ENCODE data around the gene PLCG2.
"Not testable (repeated sequence)": the region's sequence is repeated elsewhere in the genome, so short reads cannot be mapped to it uniquely, and the experiment has no call there.

The PLCG2 gene

GRCh38 chr16:81912395-81912794 lies 133.3 kb downstream of the PLCG2 start:
- DNase-seq (ENCODE audit: low read depth), result no peak

- DNase-seq (ENCODE audit: low read depth), result no peak
These were observed 134.1 kb downstream of the PLCG2 start for GRCh38 chr16:81913222-81913621.

GRCh38 chr16:81917375-81917774 lies 138.3 kb downstream of the PLCG2 start:
- DNase-seq (ENCODE audit: low read depth), result no peak

- DNase-seq (ENCODE audit: low read depth), result no peak
These were observed 139.8 kb downstream of the PLCG2 start for GRCh38 chr16:81918927-81919326.

- DNase-seq (ENCODE audit: low read depth), result no peak
These were observed 141.4 kb downstream of the PLCG2 start for GRCh38 chr16:81920498-81920897.

- DNase-seq (ENCODE audit: low read depth), result no peak
These were observed 142.2 kb downstream of the PLCG2 start for GRCh38 chr16:81921085-81921814.

GRCh38 chr16:81921843-81922584 lies 142.9 kb downstream of the PLCG2 start:
- no peak for DNase-seq (ENCODE audit: low read depth)

- DNase-seq (ENCODE audit: low read depth), result no peak
These were observed 144.2 kb downstream of the PLCG2 start for GRCh38 chr16:81923296-81923695.

- no peak for DNase-seq (ENCODE audit: low read depth)
These were observed 145.9 kb downstream of the PLCG2 start for GRCh38 chr16:81925016-81925415.

GRCh38 chr16:81926036-81926435 lies 146.9 kb downstream of the PLCG2 start:
- no peak for DNase-seq (ENCODE audit: low read depth)

GRCh38 chr16:81927561-81928185 lies 148.6 kb downstream of the PLCG2 start:
- DNase-seq (ENCODE audit: low read depth), result no peak

- no peak for DNase-seq (ENCODE audit: low read depth)
These were observed 149.3 kb downstream of the PLCG2 start for GRCh38 chr16:81928271-81928918.

GRCh38 chr16:81928975-81929374 lies 149.9 kb downstream of the PLCG2 start:
- DNase-seq (ENCODE audit: low read depth), result no peak

- no peak for DNase-seq (ENCODE audit: low read depth)
These were observed 150.8 kb downstream of the PLCG2 start for GRCh38 chr16:81929841-81930240.

- DNase-seq (ENCODE audit: low read depth), result no peak
These were observed 152.8 kb downstream of the PLCG2 start for GRCh38 chr16:81931927-81932326.

GRCh38 chr16:81932668-81933067 lies 153.6 kb downstream of the PLCG2 start:
- DNase-seq (ENCODE audit: low read depth), result no peak

GRCh38 chr16:81933361-81933760 lies 154.3 kb downstream of the PLCG2 start:
- DNase-seq (ENCODE audit: low read depth), result no peak

- not testable (repeated sequence) for DNase-seq (ENCODE audit: low read depth)
These were observed 155.6 kb downstream of the PLCG2 start for GRCh38 chr16:81934711-81935110.

- DNase-seq (ENCODE audit: low read depth), result no peak
These were observed 157.3 kb downstream of the PLCG2 start for GRCh38 chr16:81936209-81937000.

GRCh38 chr16:81937305-81938038 lies 158.4 kb downstream of the PLCG2 start:
- DNase-seq (ENCODE audit: low read depth), result no peak

Measured in GM04504 (cell line).